ENCODE results near the gene SSR4.
"Not testable (repeated sequence)": the region's sequence is repeated elsewhere in the genome, so short reads cannot be mapped to it uniquely, and the experiment has no call there.

Gene SSR4

GRCh38 chrX:153794018-153794896 lies at the start of gene SSR4, which contains the start of gene IDH3G:
TSS of gene SSR4 (plus strand) at chrX:153794668. CDS start at chrX:153794688, 20 bp downstream.
TSS of gene IDH3G (minus strand) at chrX:153794375. CDS start at chrX:153794326, 49 bp downstream.
- peak; percentile 89 for DNase-seq

- DNase-seq, result not testable (repeated sequence)
Measured at GRCh38 chrX:153745067-153745433, 49.4 kb upstream of the SSR4 start.

GRCh38 chrX:153746359-153746758 lies 48.1 kb upstream of the SSR4 start:
- DNase-seq, result no peak

- not testable (repeated sequence) for DNase-seq
Measured at GRCh38 chrX:153746991-153747390, 47.5 kb upstream of the SSR4 start.

- not testable (repeated sequence) for DNase-seq
Measured at GRCh38 chrX:153749017-153749416, 45.5 kb upstream of the SSR4 start.

GRCh38 chrX:153750127-153750774 lies 44.2 kb upstream of the SSR4 start:
- no peak for DNase-seq

- DNase-seq, result no peak
Measured at GRCh38 chrX:153755136-153755535, 39.3 kb upstream of the SSR4 start.

- no peak for DNase-seq
Measured at GRCh38 chrX:153761863-153762262, 32.6 kb upstream of the SSR4 start.

GRCh38 chrX:153762626-153763173 lies 31.8 kb upstream of the SSR4 start:
- DNase-seq, result no peak

- no peak for DNase-seq
Measured at GRCh38 chrX:153763298-153763932, 31.1 kb upstream of the SSR4 start.

- peak; percentile 55 for DNase-seq
Measured at GRCh38 chrX:153763989-153764755, 30.3 kb upstream of the SSR4 start, which contains the start of gene PLXNB3. TSS of gene PLXNB3 (plus strand) at chrX:153764249. CDS start at chrX:153765536, 1,287 bp downstream.

- DNase-seq, result no peak
Measured at GRCh38 chrX:153764786-153765137, 29.7 kb upstream of the SSR4 start.

GRCh38 chrX:153765138-153766079 lies 29.1 kb upstream of the SSR4 start:
- no peak for DNase-seq

GRCh38 chrX:153766098-153766817 lies 28.2 kb upstream of the SSR4 start:
- no peak for DNase-seq

GRCh38 chrX:153766871-153767673 lies 27.4 kb upstream of the SSR4 start:
- no peak for DNase-seq

GRCh38 chrX:153767674-153768055 lies 26.8 kb upstream of the SSR4 start:
- no peak for DNase-seq

- DNase-seq, result no peak
Measured at GRCh38 chrX:153768311-153769157, 25.9 kb upstream of the SSR4 start.

- DNase-seq, result no peak
Measured at GRCh38 chrX:153769158-153769864, 25.2 kb upstream of the SSR4 start.
